ENCODE data around the gene PEX5L. TPM values are rescaled to one million over a fixed set of nuclear protein-coding genes. Genes with fewer than 3 reads are reported as not detected.

PEX5L gene
- total and polyA plus RNA-seq, 2 experiments from 2014 or later, result 0.13 to 0.63 TPM

GRCh38 chr3:179907784-179908482, 128.8 kb downstream of the PEX5L start:
- no peaks in the 10 kb centered on the region for H3K36me3 ChIP-seq (replicated peaks; ENCODE audit: insufficient read depth, low read depth)
- H3K4me2 ChIP-seq, result no peak overlapping the region
- H3K9me2 ChIP-seq (replicated peaks; ENCODE audit: insufficient read depth), result no peaks in the 10 kb centered on the region
- H3K79me2 ChIP-seq, result no peaks in the 10 kb centered on the region
- TF ChIP-seq EZH2phosphoT487 (IDR thresholded peaks at IDR 0.05; ENCODE audit: low read depth, severe bottlenecking, unreplicated experiment) (no peak), CTCF (IDR thresholded peaks at IDR 0.05; ENCODE audit: poor library complexity) (no peak), EZH2 (IDR thresholded peaks at IDR 0.05; ENCODE audit: borderline replicate concordance) (no peak)
- no peak overlapping the region for H2AFZ ChIP-seq
- 73% methylated on average over 4 of the region's 4 CpGs for WGBS (ENCODE audit: low lambda C conversion rate, missing lambda C conversion rate)
- DNase-seq (ENCODE audit: low spot score), result no peak
- H3K4me1 ChIP-seq (ENCODE audit: insufficient read depth), result no peaks in the 10 kb centered on the region
- no peaks in the 10 kb centered on the region for H3K27me3 ChIP-seq
- no peak overlapping the region for H3K27ac ChIP-seq
- no peaks in the 10 kb centered on the region for H4K20me1 ChIP-seq (ENCODE audit: insufficient read depth, poor library complexity, severe bottlenecking)
- H3K9me3 ChIP-seq (ENCODE audit: low read depth), result no peaks in the 10 kb centered on the region
- no peak overlapping the region for H3K4me3 ChIP-seq

- H4K20me1 ChIP-seq (ENCODE audit: insufficient read depth, poor library complexity, severe bottlenecking), result no peaks in the 10 kb centered on the region
- H2AFZ ChIP-seq, result no peak overlapping the region
- no peaks in the 10 kb centered on the region for H3K79me2 ChIP-seq
- H3K9me3 ChIP-seq (ENCODE audit: low read depth), result no peaks in the 10 kb centered on the region
- no peak overlapping the region for H3K27ac ChIP-seq
- WGBS (ENCODE audit: low lambda C conversion rate, missing lambda C conversion rate), result 71% methylated on average over 10 of the region's 10 CpGs
- no peak overlapping the region for H3K4me2 ChIP-seq
- no peak for DNase-seq (ENCODE audit: low spot score)
- no peaks in the 10 kb centered on the region for H3K27me3 ChIP-seq
- no peaks in the 10 kb centered on the region for H3K36me3 ChIP-seq (replicated peaks; ENCODE audit: insufficient read depth, low read depth)
- H3K4me3 ChIP-seq, result no peak overlapping the region
- H3K9me2 ChIP-seq (replicated peaks; ENCODE audit: insufficient read depth), result no peaks in the 10 kb centered on the region
- TF ChIP-seq EZH2 (IDR thresholded peaks at IDR 0.05; ENCODE audit: borderline replicate concordance) (no peak), EZH2phosphoT487 (IDR thresholded peaks at IDR 0.05; ENCODE audit: low read depth, severe bottlenecking, unreplicated experiment) (no peak), CTCF (IDR thresholded peaks at IDR 0.05; ENCODE audit: poor library complexity) (no peak)
- no peaks in the 10 kb centered on the region for H3K4me1 ChIP-seq (ENCODE audit: insufficient read depth)
Observed at GRCh38 chr3:179902061-179902460, 134.7 kb downstream of the PEX5L start.

- H3K79me2 ChIP-seq, result no peaks in the 10 kb centered on the region
- H3K4me3 ChIP-seq, result no peak overlapping the region
- H3K27ac ChIP-seq, result no peak overlapping the region
- no peaks in the 10 kb centered on the region for H4K20me1 ChIP-seq (ENCODE audit: insufficient read depth, poor library complexity, severe bottlenecking)
- no peaks in the 10 kb centered on the region for H3K27me3 ChIP-seq
- H3K4me2 ChIP-seq, result no peak overlapping the region
- no peak overlapping the region for H2AFZ ChIP-seq
- WGBS (ENCODE audit: low lambda C conversion rate, missing lambda C conversion rate), result 8% methylated on average over 2 of the region's 2 CpGs
- no peaks in the 10 kb centered on the region for H3K9me2 ChIP-seq (replicated peaks; ENCODE audit: insufficient read depth)
- no peaks in the 10 kb centered on the region for H3K9me3 ChIP-seq (ENCODE audit: low read depth)
- H3K36me3 ChIP-seq (replicated peaks; ENCODE audit: insufficient read depth, low read depth), result no peaks in the 10 kb centered on the region
- H3K4me1 ChIP-seq (ENCODE audit: insufficient read depth), result no peaks in the 10 kb centered on the region
- TF ChIP-seq CTCF (IDR thresholded peaks at IDR 0.05; ENCODE audit: poor library complexity) (no peak), EZH2 (IDR thresholded peaks at IDR 0.05; ENCODE audit: borderline replicate concordance) (no peak), EZH2phosphoT487 (IDR thresholded peaks at IDR 0.05; ENCODE audit: low read depth, severe bottlenecking, unreplicated experiment) (no peak)
- peak; percentile 65 for DNase-seq (ENCODE audit: low spot score)
Observed at GRCh38 chr3:179898024-179898423, 138.7 kb downstream of the PEX5L start.
